GM23248 (cell line): Measurements from ENCODE around the gene IQSEC1.

Experiments used
- EZH2 ChIP-seq: fragments of 200-600 bp; sonication (generic); IDR thresholded peaks from 2 replicates; pipeline ENCODE4 v1.6.1; 2018; ENCODE audit warnings: antibody characterized with exemption, mild to moderate bottlenecking; ENCODE audit not compliant: insufficient read depth, poor library complexity, severe bottlenecking
- EZH2phosphoT487 ChIP-seq: fragments of 200-600 bp; sonication (generic); IDR thresholded peaks from 2 replicates; pipeline ENCODE4 v1.6.1; 2018; ENCODE audit warnings: antibody characterized with exemption, moderate library complexity, mild to moderate bottlenecking, low read depth; ENCODE audit not compliant: insufficient read depth

DNA sequence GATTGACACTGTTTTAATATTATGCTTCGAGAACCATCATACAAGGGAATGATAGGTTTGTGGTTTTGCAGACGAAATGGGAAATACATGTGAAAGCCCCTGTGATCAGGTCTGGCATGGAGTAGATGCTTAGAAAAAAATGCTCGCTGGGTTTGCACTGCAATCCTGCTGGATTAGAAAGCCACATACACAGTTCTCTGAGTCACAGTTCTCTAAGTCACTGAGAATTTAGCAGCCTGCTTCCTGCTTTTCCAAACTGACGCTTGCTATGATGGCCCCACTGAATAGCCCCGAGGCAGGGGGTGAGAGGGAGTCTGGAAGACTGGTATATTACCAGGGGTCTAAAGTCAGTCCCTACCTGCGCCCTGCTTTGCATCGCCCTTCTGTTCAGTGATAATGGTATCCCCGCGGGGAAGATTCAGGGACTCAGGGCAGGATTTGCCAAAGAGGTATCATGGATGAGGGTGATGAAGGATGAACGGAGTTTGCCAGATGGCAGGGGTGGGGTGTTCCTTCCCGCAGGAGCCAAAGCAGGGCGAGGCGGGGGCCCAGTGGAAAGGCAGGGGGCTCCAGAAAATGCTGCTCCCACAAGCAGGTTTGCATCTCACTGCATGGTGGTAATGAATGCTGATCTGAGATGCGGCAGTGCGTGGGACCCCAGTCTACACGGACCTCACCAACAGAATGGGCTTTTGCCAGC is 82.3 kb downstream of the IQSEC1 start:
- TF ChIP-seq EZH2, result no peak
- TF ChIP-seq EZH2phosphoT487, result no peak
